Measurements from ENCODE around the gene SPINK6. TPM values are rescaled to one million over a fixed set of nuclear protein-coding genes. Genes with fewer than 3 reads are reported as not detected.

SPINK6 gene
- total RNA-seq, 1 experiment from 2014 or later = not detected

DNA sequence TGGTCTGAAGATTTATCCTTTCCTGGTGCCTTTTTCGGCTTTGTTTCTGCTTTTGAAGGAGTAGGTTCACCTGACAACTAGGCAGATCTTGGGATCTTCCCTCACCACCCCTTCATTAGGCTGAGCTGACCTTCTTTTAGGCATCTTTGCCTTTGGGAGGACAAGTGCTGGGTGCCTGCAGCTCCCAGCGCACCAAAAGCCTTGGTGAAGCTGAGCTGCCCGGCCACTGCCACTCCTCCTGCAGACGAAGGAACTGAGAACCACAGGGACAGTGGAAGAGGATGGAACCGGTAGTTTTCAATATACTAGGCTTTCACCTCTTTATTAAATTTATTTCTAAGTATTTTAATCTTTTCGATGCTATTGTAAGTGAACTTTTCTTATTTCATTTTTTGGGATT is 18.7 kb downstream of the SPINK6 start:
- CTCF ChIA-PET = interaction anchor here (0.7 kb wide), 1 partner anchor 47 kb away, joined by 3 read pairs; the partner anchor contains the start of gene SPINK13
- no TSS peak for BruUV-seq (replicated peaks)
- TF ChIP-seq CTCF (IDR thresholded peaks at IDR 0.05; ENCODE audit: unreplicated experiment) = no peak
- H3K27me3 Mint-ChIP-seq (ENCODE audit: unreplicated experiment) = no peaks in the 10 kb centered on the region
- H3K36me3 Mint-ChIP-seq (ENCODE audit: insufficient read depth, unreplicated experiment) = no peaks in the 10 kb centered on the region
- DNase-seq = no peak
- peaks cover 3% of the 10 kb centered on the region for H3K9me3 Mint-ChIP-seq (ENCODE audit: low read depth, unreplicated experiment)
- H3K4me1 Mint-ChIP-seq (ENCODE audit: low read depth, unreplicated experiment) = no peaks in the 10 kb centered on the region
- H3K27ac Mint-ChIP-seq (ENCODE audit: unreplicated experiment) = no peak overlapping the region
- H3K4me3 Mint-ChIP-seq (ENCODE audit: low read depth, unreplicated experiment) = no peak overlapping the region
- intact Hi-C loops (cut with micrococcal nuclease; ENCODE audit: unreplicated experiment) = no loop called here

DNA sequence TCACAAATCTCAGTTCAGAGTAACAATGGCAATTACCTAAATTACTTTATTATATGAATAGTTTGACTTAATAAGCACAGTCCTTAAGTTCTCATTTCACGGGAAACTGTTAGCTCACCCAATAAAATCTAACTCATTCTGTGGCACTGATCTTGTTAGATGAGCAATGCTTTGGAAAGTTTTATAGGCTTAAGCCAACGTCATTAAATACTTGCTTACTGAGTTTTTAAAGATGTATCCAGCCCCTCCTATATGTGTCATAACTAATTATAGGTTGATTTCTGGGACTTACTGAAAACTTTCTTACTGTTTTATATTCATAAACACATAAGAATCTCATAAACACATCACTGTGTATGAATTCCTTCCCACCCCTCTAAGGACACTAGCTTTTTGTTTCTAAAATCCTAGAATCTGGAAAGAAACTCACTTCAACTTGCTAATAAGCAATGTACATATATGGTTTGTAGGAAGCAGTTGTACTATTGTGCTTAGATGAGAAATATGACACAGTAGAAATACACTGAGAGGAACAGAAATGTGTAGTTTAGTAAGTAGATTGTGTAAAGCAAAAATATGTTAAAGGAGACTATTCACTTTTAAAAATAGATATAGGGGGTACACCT is 21.4 kb downstream of the SPINK6 start:
- H3K4me1 Mint-ChIP-seq (ENCODE audit: low read depth, unreplicated experiment) = no peaks in the 10 kb centered on the region
- H3K27ac Mint-ChIP-seq (ENCODE audit: unreplicated experiment) = no peak overlapping the region
- H3K27me3 Mint-ChIP-seq (ENCODE audit: unreplicated experiment) = no peaks in the 10 kb centered on the region
- no peak for DNase-seq
- no peaks in the 10 kb centered on the region for H3K36me3 Mint-ChIP-seq (ENCODE audit: insufficient read depth, unreplicated experiment)
- CTCF ChIA-PET = no interaction called here
- intact Hi-C loops (cut with micrococcal nuclease; ENCODE audit: unreplicated experiment) = no loop called here
- no peak overlapping the region for H3K4me3 Mint-ChIP-seq (ENCODE audit: low read depth, unreplicated experiment)
- BruUV-seq (replicated peaks) = no TSS peak
- no peaks in the 10 kb centered on the region for H3K9me3 Mint-ChIP-seq (ENCODE audit: low read depth, unreplicated experiment)
- TF ChIP-seq CTCF (IDR thresholded peaks at IDR 0.05; ENCODE audit: unreplicated experiment) = no peak

DNA sequence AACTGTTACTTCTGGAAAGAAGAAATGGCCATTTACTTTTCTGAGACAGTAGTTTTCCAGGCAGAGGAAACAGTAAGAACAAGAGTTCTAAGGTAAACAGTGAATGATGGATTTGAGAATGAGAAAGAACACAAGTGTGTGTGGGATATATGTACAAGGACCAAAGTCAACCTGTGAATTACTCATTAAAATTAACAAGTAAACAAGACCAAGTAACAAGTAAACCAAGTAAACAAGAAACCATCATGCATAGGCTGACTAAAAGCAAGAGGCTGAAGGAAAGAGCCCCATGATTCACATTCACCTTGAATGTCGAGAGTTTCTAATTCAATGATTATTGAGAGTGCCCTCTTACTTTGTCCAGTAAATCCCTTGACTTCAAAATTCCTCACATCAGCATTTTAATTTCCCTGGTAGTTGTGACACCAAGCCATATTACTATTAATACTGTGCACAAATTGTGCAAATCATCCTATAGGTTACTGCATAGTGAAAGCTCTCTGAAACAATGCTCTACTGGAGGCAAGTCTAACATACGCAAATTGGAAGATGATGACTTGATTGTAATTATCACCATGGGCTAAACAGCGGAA is 25.6 kb downstream of the SPINK6 start:
- CTCF ChIA-PET = no interaction called here

DNA sequence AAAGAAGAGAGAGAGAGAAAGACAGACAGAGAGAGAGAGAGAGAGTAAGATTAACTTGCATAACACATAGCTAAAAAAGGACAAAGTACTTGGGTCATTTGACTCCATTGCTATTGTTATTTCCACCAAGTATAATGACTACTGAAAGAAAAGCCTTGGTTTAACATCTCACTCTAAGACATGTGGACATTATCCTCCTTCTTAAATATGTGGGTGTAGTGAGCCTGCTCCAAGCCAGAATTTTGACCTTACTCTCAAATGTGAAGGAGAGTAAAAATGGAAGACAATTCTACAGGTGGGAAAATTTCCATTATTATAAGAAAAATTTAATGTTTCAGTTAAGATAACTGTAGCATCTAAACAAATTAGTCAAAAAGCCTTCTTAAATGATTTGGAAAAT is 27.0 kb downstream of the SPINK6 start:
- H3K36me3 Mint-ChIP-seq (ENCODE audit: insufficient read depth, unreplicated experiment) = no peaks in the 10 kb centered on the region
- no peaks in the 10 kb centered on the region for H3K27me3 Mint-ChIP-seq (ENCODE audit: unreplicated experiment)
- CTCF ChIA-PET = interaction anchor here (0.7 kb wide), 2 partner anchors 39 to 294 kb away, joined by 3 to 4 read pairs; no protein-coding TSS in a partner anchor
- TF ChIP-seq CTCF (IDR thresholded peaks at IDR 0.05; ENCODE audit: unreplicated experiment) = no peak
- no peak overlapping the region for H3K27ac Mint-ChIP-seq (ENCODE audit: unreplicated experiment)
- no TSS peak for BruUV-seq (replicated peaks)
- H3K4me3 Mint-ChIP-seq (ENCODE audit: low read depth, unreplicated experiment) = no peak overlapping the region
- no peak for DNase-seq
- no peaks in the 10 kb centered on the region for H3K9me3 Mint-ChIP-seq (ENCODE audit: low read depth, unreplicated experiment)
- intact Hi-C loops (cut with micrococcal nuclease; ENCODE audit: unreplicated experiment) = no loop called here
- H3K4me1 Mint-ChIP-seq (ENCODE audit: low read depth, unreplicated experiment) = no peaks in the 10 kb centered on the region

More for the DNA sequence above, 25.6 kb downstream of the SPINK6 start:
- Mint-ChIP-seq H3K27ac (ENCODE audit: unreplicated experiment) (no peak overlapping the region), H3K4me1 (ENCODE audit: low read depth, unreplicated experiment) (no peaks in the 10 kb centered on the region), H3K27me3 (ENCODE audit: unreplicated experiment) (no peaks in the 10 kb centered on the region), H3K9me3 (ENCODE audit: low read depth, unreplicated experiment) (no peaks in the 10 kb centered on the region), H3K36me3 (ENCODE audit: insufficient read depth, unreplicated experiment) (no peaks in the 10 kb centered on the region), H3K4me3 (ENCODE audit: low read depth, unreplicated experiment) (no peak overlapping the region)
- intact Hi-C loops (cut with micrococcal nuclease; ENCODE audit: unreplicated experiment) = no loop called here
- BruUV-seq (replicated peaks) = no TSS peak
- no peak for DNase-seq
- TF ChIP-seq CTCF (IDR thresholded peaks at IDR 0.05; ENCODE audit: unreplicated experiment) = no peak

Data from Calu3 (cell line).